ENCODE measurements around the gene LIMCH1.
"Not testable (repeated sequence)": the region's sequence is repeated elsewhere in the genome, so short reads cannot be mapped to it uniquely, and the experiment has no call there.

LIMCH1 gene

GRCh38 chr4:41538017-41538733 is at the start of gene LIMCH1:
TSS of gene LIMCH1 (plus strand) at chr4:41538157. CDS start at chr4:41605996, 67,839 bp downstream.
- DNase-seq, result no peak

- not testable (repeated sequence) for DNase-seq
Observed at GRCh38 chr4:41491081-41491576, 46.8 kb upstream of the LIMCH1 start.

- no peak for DNase-seq
Observed at GRCh38 chr4:41496977-41497376, 41.0 kb upstream of the LIMCH1 start.

GRCh38 chr4:41498177-41498576 is 39.8 kb upstream of the LIMCH1 start:
- no peak for DNase-seq

- DNase-seq, result no peak
Observed at GRCh38 chr4:41504167-41504818, 33.7 kb upstream of the LIMCH1 start.

- no peak for DNase-seq
Observed at GRCh38 chr4:41505161-41505661, 32.7 kb upstream of the LIMCH1 start.

- no peak for DNase-seq
Observed at GRCh38 chr4:41506130-41506529, 31.8 kb upstream of the LIMCH1 start.

GRCh38 chr4:41507291-41507947 is 30.5 kb upstream of the LIMCH1 start:
- no peak for DNase-seq

GRCh38 chr4:41509451-41509866 is 28.5 kb upstream of the LIMCH1 start:
- no peak for DNase-seq

- no peak for DNase-seq
Observed at GRCh38 chr4:41510179-41510578, 27.8 kb upstream of the LIMCH1 start.

- no peak for DNase-seq
Observed at GRCh38 chr4:41512136-41512535, 25.8 kb upstream of the LIMCH1 start.

GRCh38 chr4:41512596-41512995 is 25.4 kb upstream of the LIMCH1 start:
- DNase-seq, result no peak

- DNase-seq, result no peak
Observed at GRCh38 chr4:41514169-41514568, 23.8 kb upstream of the LIMCH1 start.

GRCh38 chr4:41514766-41515481 is 23.0 kb upstream of the LIMCH1 start:
- no peak for DNase-seq

- DNase-seq, result no peak
Observed at GRCh38 chr4:41517121-41517520, 20.8 kb upstream of the LIMCH1 start.

- no peak for DNase-seq
Observed at GRCh38 chr4:41517747-41518146, 20.2 kb upstream of the LIMCH1 start.

- no peak for DNase-seq
Observed at GRCh38 chr4:41524425-41524824, 13.5 kb upstream of the LIMCH1 start.

- DNase-seq, result no peak
Observed at GRCh38 chr4:41525129-41525528, 12.8 kb upstream of the LIMCH1 start.

- no peak for DNase-seq
Observed at GRCh38 chr4:41526628-41527027, 11.3 kb upstream of the LIMCH1 start.

GRCh38 chr4:41528512-41529205 is 9.3 kb upstream of the LIMCH1 start:
- no peak for DNase-seq

GRCh38 chr4:41530741-41531140 is 7.2 kb upstream of the LIMCH1 start:
- DNase-seq, result no peak

GRCh38 chr4:41532336-41532735 is 5.6 kb upstream of the LIMCH1 start:
- no peak for DNase-seq

Data from activated CD4-positive, alpha-beta T cell treated with anti-CD3 and anti-CD28 coated beads for 4 hours (primary cell).